Measurements from ENCODE around the gene PTPN1. TPM values are rescaled to one million over a fixed set of nuclear protein-coding genes. Genes with fewer than 3 reads are reported as not detected.

The PTPN1 gene
- total and polyA plus RNA-seq, 2 donors (not counting 1 experiment from before 2014, with no cell fraction given), result 20.0 to 28.7 TPM

GRCh38 chr20:50628332-50628731, 118.1 kb downstream of the PTPN1 start:
- no peak overlapping the region for H3K4me3 ChIP-seq (replicated peaks in 1 of 4; ENCODE audit: control extremely low read depth in 1 of 4, insufficient read depth in 1 of 4, low read depth in 3 of 4, low read length in 4 of 4)
- no peaks in the 10 kb centered on the region for H3K36me3 ChIP-seq (ENCODE audit: control insufficient read depth, insufficient read depth, low read length)
- no peaks in the 10 kb centered on the region for H3K27me3 ChIP-seq (ENCODE audit: control insufficient read depth, insufficient read depth, low read length)
- no peaks in the 10 kb centered on the region for H3K79me2 ChIP-seq (ENCODE audit: control insufficient read depth, insufficient read depth, low read length)
- no peak overlapping the region for H3K4me2 ChIP-seq (ENCODE audit: extremely low read depth, insufficient read depth, low read length)
- no peak for TF ChIP-seq CTCF (conservative IDR thresholded peaks at IDR 0.05 in 1 of 2, IDR thresholded peaks at IDR 0.05 in 1 of 2; ENCODE audit: low read depth in 1 of 2, low read length in 2 of 2)
- no peak for TF ChIP-seq EZH2 (IDR thresholded peaks at IDR 0.05; ENCODE audit: low read length, missing control alignments)
- no peaks in the 10 kb centered on the region for H4K20me1 ChIP-seq (ENCODE audit: control insufficient read depth, extremely low read depth, insufficient read depth, low read length)
- DNase-seq (ENCODE audit: low read depth in 2 of 2), result no peak
- no peak overlapping the region for H3K27ac ChIP-seq (ENCODE audit: insufficient read depth, low read length)
- H2AFZ ChIP-seq (ENCODE audit: low read length), result no peak overlapping the region
- no peaks in the 10 kb centered on the region for H3K9me3 ChIP-seq (ENCODE audit: control insufficient read depth, insufficient read depth, low read depth, low read length)
- no peak overlapping the region for H3K9ac ChIP-seq (ENCODE audit: insufficient read depth, low read length)
- no peaks in the 10 kb centered on the region for H3K4me1 ChIP-seq (ENCODE audit: control insufficient read depth, extremely low read depth, insufficient read depth, low read length)

- DNase-seq (ENCODE audit: low read depth in 2 of 2), result no peak
- Histone ChIP-seq H4K20me1 (ENCODE audit: control insufficient read depth, extremely low read depth, insufficient read depth, low read length) (no peaks in the 10 kb centered on the region), H3K4me3 (replicated peaks in 1 of 4; ENCODE audit: control extremely low read depth in 1 of 4, insufficient read depth in 1 of 4, low read depth in 3 of 4, low read length in 4 of 4) (no peak overlapping the region), H3K9me3 (ENCODE audit: control insufficient read depth, insufficient read depth, low read depth, low read length) (no peaks in the 10 kb centered on the region), H3K4me2 (ENCODE audit: extremely low read depth, insufficient read depth, low read length) (no peak overlapping the region), H3K36me3 (ENCODE audit: control insufficient read depth, insufficient read depth, low read length) (no peaks in the 10 kb centered on the region), H3K9ac (ENCODE audit: insufficient read depth, low read length) (no peak overlapping the region), H3K27ac (ENCODE audit: insufficient read depth, low read length) (no peak overlapping the region), H2AFZ (ENCODE audit: low read length) (no peak overlapping the region), H3K4me1 (ENCODE audit: control insufficient read depth, extremely low read depth, insufficient read depth, low read length) (no peaks in the 10 kb centered on the region), H3K27me3 (ENCODE audit: control insufficient read depth, insufficient read depth, low read length) (no peaks in the 10 kb centered on the region), H3K79me2 (ENCODE audit: control insufficient read depth, insufficient read depth, low read length) (no peaks in the 10 kb centered on the region)
- TF ChIP-seq EZH2 (IDR thresholded peaks at IDR 0.05; ENCODE audit: low read length, missing control alignments) (no peak), CTCF (conservative IDR thresholded peaks at IDR 0.05 in 1 of 2, IDR thresholded peaks at IDR 0.05 in 1 of 2; ENCODE audit: low read depth in 1 of 2, low read length in 2 of 2) (no peak)
Measured at GRCh38 chr20:50628853-50629669, 118.9 kb downstream of the PTPN1 start.

GRCh38 chr20:50629670-50630045, 119.5 kb downstream of the PTPN1 start:
- Histone ChIP-seq H3K4me1 (ENCODE audit: control insufficient read depth, extremely low read depth, insufficient read depth, low read length) (no peaks in the 10 kb centered on the region), H3K27ac (ENCODE audit: insufficient read depth, low read length) (no peak overlapping the region), H3K36me3 (ENCODE audit: control insufficient read depth, insufficient read depth, low read length) (no peaks in the 10 kb centered on the region), H3K4me3 (replicated peaks in 1 of 4; ENCODE audit: control extremely low read depth in 1 of 4, insufficient read depth in 1 of 4, low read depth in 3 of 4, low read length in 4 of 4) (no peak overlapping the region), H3K27me3 (ENCODE audit: control insufficient read depth, insufficient read depth, low read length) (no peaks in the 10 kb centered on the region), H3K9me3 (ENCODE audit: control insufficient read depth, insufficient read depth, low read depth, low read length) (no peaks in the 10 kb centered on the region), H3K9ac (ENCODE audit: insufficient read depth, low read length) (no peak overlapping the region), H4K20me1 (ENCODE audit: control insufficient read depth, extremely low read depth, insufficient read depth, low read length) (no peaks in the 10 kb centered on the region), H3K79me2 (ENCODE audit: control insufficient read depth, insufficient read depth, low read length) (no peaks in the 10 kb centered on the region), H3K4me2 (ENCODE audit: extremely low read depth, insufficient read depth, low read length) (no peak overlapping the region), H2AFZ (ENCODE audit: low read length) (no peak overlapping the region)
- no peak for TF ChIP-seq EZH2 (IDR thresholded peaks at IDR 0.05; ENCODE audit: low read length, missing control alignments)
- no peak for TF ChIP-seq CTCF (conservative IDR thresholded peaks at IDR 0.05 in 1 of 2, IDR thresholded peaks at IDR 0.05 in 1 of 2; ENCODE audit: low read depth in 1 of 2, low read length in 2 of 2)
- DNase-seq (ENCODE audit: low read depth in 2 of 2), result no peak
